Bronchial epithelial cell (primary cell): ENCODE measurements around the gene MRC1. TPM values are rescaled to one million over a fixed set of nuclear protein-coding genes. Genes with fewer than 3 reads are reported as not detected.
"Not testable (repeated sequence)": the region's sequence is repeated elsewhere in the genome, so short reads cannot be mapped to it uniquely, and the experiment has no call there.

Experiments used
- DNase-seq: peaks from one replicate; pipeline ENCODE4 v3.0.0-alpha.2; 2010; ENCODE audit warnings: low read depth
- FAIRE-seq: peaks from 2 replicates; lab custom pipeline; 2011; peaks lifted over from hg19 to GRCh38; lab: Jason Lieb, UNC
- H3K27me3 ChIP-seq: 2 replicates; pipeline ENCODE4 v1.5.1; 2011; ENCODE audit warnings: low read length; ENCODE audit not compliant: control insufficient read depth, insufficient read depth
- H3K36me3 ChIP-seq: 2 replicates; pipeline ENCODE4 v1.5.1; 2011; ENCODE audit warnings: low read length; ENCODE audit not compliant: control insufficient read depth, insufficient read depth
- H3K4me3 ChIP-seq: 2 replicates; pipeline ENCODE4 v1.5.1; 2011; ENCODE audit warnings: mild to moderate bottlenecking, low read depth, low read length, control low read depth
- CTCF ChIP-seq: IDR thresholded peaks from 2 replicates; pipeline ENCODE4 v1.5.1; 2011; ENCODE audit warnings: mild to moderate bottlenecking, moderate library complexity, low read length, control low read depth, inconsistent platforms; ENCODE audit not compliant: insufficient read depth, severe bottlenecking
- total RNA-seq: library from RNA; depleted of rRNA; stranded (reverse); fragments of >200 nt; gene quantifications from 2 replicates; pipeline ENCODE4 v1.2.1, GENCODE V29; 2014

The MRC1 gene
- total RNA-seq, 1 donor from 2014 or later: under 0.01 TPM

- no peak for TF ChIP-seq CTCF
- no peak for FAIRE-seq
- DNase-seq: peak; percentile 65
Measured at GRCh38 chr10:17943033-17943745, 134.0 kb downstream of the MRC1 start.

GRCh38 chr10:17950269-17950668 is 141.1 kb downstream of the MRC1 start:
- not testable (repeated sequence) for H3K4me3 ChIP-seq, H3K27me3 ChIP-seq, H3K36me3 ChIP-seq, FAIRE-seq, DNase-seq

More at GRCh38 chr10:17943033-17943745, 134.0 kb downstream of the MRC1 start:
- no peaks in the 10 kb centered on the region for H3K36me3 ChIP-seq
- no peaks in the 10 kb centered on the region for H3K27me3 ChIP-seq
- no peak overlapping the region for H3K4me3 ChIP-seq

- no peaks in the 10 kb centered on the region for H3K36me3 ChIP-seq
- TF ChIP-seq CTCF: no peak
- no peaks in the 10 kb centered on the region for H3K27me3 ChIP-seq
- DNase-seq (no peak), FAIRE-seq (no peak)
- H3K4me3 ChIP-seq: no peak overlapping the region
Measured at GRCh38 chr10:17950726-17951125, 141.6 kb downstream of the MRC1 start.

GRCh38 chr10:17951868-17952371 is 142.8 kb downstream of the MRC1 start, which contains the start of gene SLC39A12:
SLC39A12 (plus strand) TSS chr10:17951918; CDS start chr10:17953277, 1,359 bp downstream.
- DNase-seq: peak; percentile 20
- H3K4me3 ChIP-seq: no peak within 1 kb of the TSS
- H3K27me3 ChIP-seq: no peaks in the 10 kb centered on the region
- H3K36me3 ChIP-seq: no peaks in the 10 kb centered on the region
- TF ChIP-seq CTCF: no peak
- FAIRE-seq: no peak

- not testable (repeated sequence) for DNase-seq, FAIRE-seq, H3K27me3 ChIP-seq, H3K4me3 ChIP-seq, H3K36me3 ChIP-seq
Measured at GRCh38 chr10:17954372-17954771, 145.2 kb downstream of the MRC1 start.

- no peak for DNase-seq
- no peaks in the 10 kb centered on the region for H3K27me3 ChIP-seq
- H3K4me3 ChIP-seq: no peak overlapping the region
- no peaks in the 10 kb centered on the region for H3K36me3 ChIP-seq
- no peak for TF ChIP-seq CTCF
- FAIRE-seq: no peak
Measured at GRCh38 chr10:17954861-17955260, 145.7 kb downstream of the MRC1 start.
